ENCODE results near the gene HOXA4.
A peak's percentile ranks its signal among the peaks of the same experiment; 100 is the strongest.

Gene HOXA4

GRCh38 chr7:27158436-27159265, 28.1 kb upstream of the HOXA4 start:
- DNase-seq (ENCODE audit: low read depth), result no peak

- no peak for DNase-seq (ENCODE audit: low read depth)
These were observed 27.3 kb upstream of the HOXA4 start for GRCh38 chr7:27157702-27158431.

GRCh38 chr7:27156916-27157701, 26.6 kb upstream of the HOXA4 start:
- no peak for DNase-seq (ENCODE audit: low read depth)

- peak; percentile 64 for DNase-seq (ENCODE audit: low read depth)
These were observed 25.9 kb upstream of the HOXA4 start, which contains the start of gene HOXA7 for GRCh38 chr7:27156508-27156898. Gene HOXA7, minus strand, starts transcription at chr7:27156675. Its CDS starts 130 bp downstream, at chr7:27156545.

- no peak for DNase-seq (ENCODE audit: low read depth)
These were observed 25.4 kb upstream of the HOXA4 start for GRCh38 chr7:27155816-27156507.

- DNase-seq (ENCODE audit: low read depth), result no peak
These were observed 24.6 kb upstream of the HOXA4 start for GRCh38 chr7:27154901-27155815.

- DNase-seq (ENCODE audit: low read depth), result no peak
These were observed 23.8 kb upstream of the HOXA4 start for GRCh38 chr7:27154369-27154768.

- DNase-seq (ENCODE audit: low read depth), result no peak
These were observed 23.0 kb upstream of the HOXA4 start for GRCh38 chr7:27153526-27153925.

- DNase-seq (ENCODE audit: low read depth), result no peak
These were observed 22.4 kb upstream of the HOXA4 start for GRCh38 chr7:27152816-27153442.

- DNase-seq (ENCODE audit: low read depth), result peak; percentile 85
These were observed 21.6 kb upstream of the HOXA4 start, which contains the start of gene HOXA3 for GRCh38 chr7:27151931-27152815. Gene HOXA3, minus strand, starts transcription at chr7:27152583. Its CDS starts 41,943 bp downstream, at chr7:27110640.

GRCh38 chr7:27151341-27151930, 20.9 kb upstream of the HOXA4 start:
- no peak for DNase-seq (ENCODE audit: low read depth)

- DNase-seq (ENCODE audit: low read depth), result peak; percentile 65
These were observed 20.2 kb upstream of the HOXA4 start for GRCh38 chr7:27150568-27151340.

GRCh38 chr7:27149842-27150567, 19.4 kb upstream of the HOXA4 start:
- DNase-seq (ENCODE audit: low read depth), result no peak

- DNase-seq (ENCODE audit: low read depth), result no peak
These were observed 18.4 kb upstream of the HOXA4 start for GRCh38 chr7:27148756-27149641.

- no peak for DNase-seq (ENCODE audit: low read depth)
These were observed 17.6 kb upstream of the HOXA4 start for GRCh38 chr7:27148031-27148755.
